Panc1 (cell line): Measurements from ENCODE around the gene SYT1. TPM values are rescaled to one million over a fixed set of nuclear protein-coding genes. Genes with fewer than 3 reads are reported as not detected.

Experiments used
- ATAC-seq: fragments of 200-7000 bp; cut with Tn5 transposase; 2 replicates; pipeline ENCODE4 v1.9.1; 2020; ENCODE audit warnings: mild to moderate bottlenecking, moderate library complexity
- BruUV-seq: library from RNA; stranded (reverse); fragments of 400-500 nt; replicated peaks from 2 replicates; lab custom pipeline; 2021; lab: Mats Ljungman, UMichigan
- CTCF ChIA-PET: fragments of 300-600 bp; sonication (Branson Sonifier 250); formaldehyde crosslinking; loops from one replicate; lab custom pipeline; 2022; ENCODE audit warnings: antibody characterized with exemption; lab: Charles Lee
- POLR2A ChIA-PET: fragments of 300-600 bp; sonication (Branson Sonifier 250); formaldehyde crosslinking; loops from one replicate; lab custom pipeline; 2022; ENCODE audit warnings: antibody characterized with exemption; lab: Charles Lee
- DNase-seq: peaks from one replicate; pipeline ENCODE4 v3.0.0-alpha.2; 2010; ENCODE audit warnings: low read depth, low spot score
- H3K27ac ChIP-seq: 2 replicates; pipeline ENCODE4 v1.5.1; 2011; ENCODE audit warnings: mild to moderate bottlenecking, low read length, inconsistent platforms
- H3K27me3 ChIP-seq: fragments of 200-500 bp; sonication (Bioruptor generic); 2 replicates; pipeline ENCODE4 v1.6.0; 2014; ENCODE audit warnings: low read length, inconsistent platforms; ENCODE audit not compliant: control insufficient read depth, insufficient read depth
- H3K36me3 ChIP-seq: fragments of 200-500 bp; sonication (Bioruptor generic); 2 replicates; pipeline ENCODE4 v1.5.1; 2014; ENCODE audit warnings: inconsistent platforms, mild to moderate bottlenecking, low read length, moderate library complexity; ENCODE audit not compliant: control insufficient read depth, insufficient read depth
- H3K4me1 ChIP-seq: 2 replicates; pipeline ENCODE4 v1.5.1; 2011; ENCODE audit warnings: inconsistent platforms, mild to moderate bottlenecking, low read length, moderate library complexity; ENCODE audit not compliant: control insufficient read depth, insufficient read depth
- H3K4me3 ChIP-seq, 2 experiments: 2 replicates each; pipeline ENCODE4 v1.5.1; 2011 to 2012; ENCODE audit warnings: low read depth in 2 of 2, low read length in 2 of 2, mild to moderate bottlenecking in 2 of 2, inconsistent platforms in 1 of 2, moderate library complexity in 1 of 2
- H3K9me3 ChIP-seq: fragments of 200-500 bp; sonication (Bioruptor generic); 2 replicates; pipeline ENCODE4 v1.5.1; 2014; ENCODE audit warnings: low read depth, mild to moderate bottlenecking, inconsistent platforms, low read length, moderate library complexity; ENCODE audit not compliant: control insufficient read depth, insufficient read depth
- CTCF ChIP-seq: fragments of 450-650 bp; IDR thresholded peaks from 2 replicates; pipeline ENCODE4 v1.5.1; 2017; ENCODE audit warnings: mild to moderate bottlenecking
- POLR2AphosphoS5 ChIP-seq: IDR thresholded peaks from 2 replicates; pipeline ENCODE4 v1.6.1; 2012; ENCODE audit warnings: mild to moderate bottlenecking, low read depth, low read length, moderate library complexity
- REST ChIP-seq, 2 experiments: IDR thresholded peaks; 2 replicates each; pipeline ENCODE4 v1.6.1; 2011 to 2012; ENCODE audit warnings: low read depth in 2 of 2, control low read depth in 1 of 2, low read length in 1 of 2, mild to moderate bottlenecking in 1 of 2, moderate library complexity in 1 of 2; ENCODE audit not compliant: insufficient read depth in 1 of 2
- SIN3A ChIP-seq: IDR thresholded peaks from 2 replicates; pipeline ENCODE4 v1.6.1; 2012; ENCODE audit warnings: low read depth, mild to moderate bottlenecking, low read length, moderate library complexity, borderline replicate concordance; ENCODE audit not compliant: insufficient read depth
- TCF7L2 ChIP-seq: IDR thresholded peaks from 2 replicates; pipeline ENCODE4 v1.6.1; 2011; ENCODE audit warnings: mild to moderate bottlenecking, low read depth, low read length, inconsistent platforms
- in situ Hi-C: cut with HindIII; loops from 2 replicates; pipeline ENCODE4 v1.10.0; 2016; ENCODE audit warnings: low sequenced_read_pairs, low pct_unique_long_range_greater_than_20kb
- intact Hi-C: fragments of 100-400 bp; cut with micrococcal nuclease; formaldehyde crosslinking; loops from one replicate; pipeline ENCODE4 v1.10.0; 2022; ENCODE audit not compliant: unreplicated experiment
- total RNA-seq: library from RNA; stranded (reverse); gene quantifications from one replicate; pipeline ENCODE4 v1.2.1, GENCODE V29; 2021; ENCODE audit not compliant: unreplicated experiment

SYT1 gene
- total RNA-seq, 1 experiment from 2014 or later: 3.0 TPM

GRCh38 chr12:79183926-79184325 is 319.4 kb downstream of the SYT1 start:
- Histone ChIP-seq H3K4me3 (no peak overlapping the region), H3K4me1 (no peaks in the 10 kb centered on the region), H3K27ac (no peak overlapping the region), H3K9me3 (no peaks in the 10 kb centered on the region), H3K36me3 (no peaks in the 10 kb centered on the region), H3K27me3 (no peaks in the 10 kb centered on the region)
- intact Hi-C loops: no loop called here
- DNase-seq: no peak
- POLR2A ChIA-PET: no interaction called here
- in situ Hi-C loops: no loop called here
- no peak for ATAC-seq
- CTCF ChIA-PET: no interaction called here
- no TSS peak for BruUV-seq
- TF ChIP-seq SIN3A: no peak
- TF ChIP-seq POLR2AphosphoS5: no peak
- no peak for TF ChIP-seq CTCF
- no peak for TF ChIP-seq REST (IDR thresholded peaks at IDR 0.05; ENCODE audit: insufficient read depth in 1 of 2, low read depth in 2 of 2, low read length in 1 of 2)
- no peak for TF ChIP-seq TCF7L2

- in situ Hi-C loops: no loop called here
- no TSS peak for BruUV-seq
- ATAC-seq (no peak), DNase-seq (no peak)
- POLR2A ChIA-PET: no interaction called here
- CTCF ChIA-PET: no interaction called here
- H3K9me3 ChIP-seq: no peaks in the 10 kb centered on the region
- H3K27ac ChIP-seq: no peak overlapping the region
- TF ChIP-seq SIN3A (no peak), TCF7L2 (no peak), CTCF (no peak), REST (IDR thresholded peaks at IDR 0.05; ENCODE audit: insufficient read depth in 1 of 2, low read depth in 2 of 2, low read length in 1 of 2) (no peak), POLR2AphosphoS5 (no peak)
- H3K4me1 ChIP-seq: no peaks in the 10 kb centered on the region
- H3K4me3 ChIP-seq: no peak overlapping the region
- H3K27me3 ChIP-seq: no peaks in the 10 kb centered on the region
- no peaks in the 10 kb centered on the region for H3K36me3 ChIP-seq
- intact Hi-C loops: no loop called here
These were observed 321.9 kb downstream of the SYT1 start for GRCh38 chr12:79186506-79186905.
